H9 (cell line): ENCODE measurements around the gene SLC12A1. TPM values are rescaled to one million over a fixed set of nuclear protein-coding genes. Genes with fewer than 3 reads are reported as not detected.

ENCODE experiments used
- DNase-seq: peaks from one replicate; pipeline ENCODE4 v3.0.0-alpha.2; 2017
- H2AFZ ChIP-seq: one replicate; pipeline ENCODE4 v1.6.1; 2013; ENCODE audit warnings: mild to moderate bottlenecking, low read length, control low read depth, moderate library complexity
- H2AK5ac ChIP-seq: 2 replicates; pipeline ENCODE4 v1.6.1; 2013; ENCODE audit warnings: low read length, control low read depth, mixed read lengths; ENCODE audit not compliant: insufficient read length
- H2BK120ac ChIP-seq: one replicate; pipeline ENCODE4 v1.6.1; 2013; ENCODE audit warnings: low read depth, mild to moderate bottlenecking, low read length, control low read depth, inconsistent platforms; ENCODE audit not compliant: poor library complexity, severe bottlenecking
- H2BK12ac ChIP-seq: 2 replicates; pipeline ENCODE4 v1.6.1; 2013; ENCODE audit warnings: low read length, control low read depth, mixed read lengths, low read depth; ENCODE audit not compliant: insufficient read length
- H2BK15ac ChIP-seq: 2 replicates; pipeline ENCODE4 v1.6.1; 2013; ENCODE audit warnings: low read depth, low read length, control low read depth
- H2BK20ac ChIP-seq: one replicate; pipeline ENCODE4 v1.6.1; 2013; ENCODE audit warnings: low read depth, mild to moderate bottlenecking, low read length, control low read depth, inconsistent platforms; ENCODE audit not compliant: poor library complexity, severe bottlenecking
- H2BK5ac ChIP-seq: 2 replicates; pipeline ENCODE4 v1.6.1; 2013; ENCODE audit warnings: low read length, control low read depth, mixed read lengths; ENCODE audit not compliant: insufficient read length
- H3K14ac ChIP-seq: 2 replicates; pipeline ENCODE4 v1.6.1; 2013; ENCODE audit warnings: low read length, control low read depth; ENCODE audit not compliant: insufficient read depth
- H3K18ac ChIP-seq: 2 replicates; pipeline ENCODE4 v1.6.1; 2013; ENCODE audit warnings: low read depth, mild to moderate bottlenecking, mixed read lengths, low read length, control low read depth; ENCODE audit not compliant: insufficient read length
- H3K23ac ChIP-seq: 2 replicates; pipeline ENCODE4 v1.6.1; 2013; ENCODE audit warnings: low read length, control low read depth, mixed read lengths, low read depth; ENCODE audit not compliant: insufficient read length
- H3K23me2 ChIP-seq: 2 replicates; pipeline ENCODE4 v1.6.1; 2013; ENCODE audit warnings: low read depth, mild to moderate bottlenecking, mixed read lengths, low read length, control low read depth; ENCODE audit not compliant: insufficient read length, poor library complexity, severe bottlenecking
- H3K27ac ChIP-seq: 2 replicates; pipeline ENCODE4 v1.5.1; 2013; ENCODE audit warnings: low read length, control low read depth, mixed read lengths, low read depth; ENCODE audit not compliant: insufficient read length
- H3K27me3 ChIP-seq: 2 replicates; pipeline ENCODE4 v1.6.1; 2013; ENCODE audit warnings: low read length, control low read depth, inconsistent platforms; ENCODE audit not compliant: insufficient read depth
- H3K4ac ChIP-seq: 2 replicates; pipeline ENCODE4 v1.6.1; 2013; ENCODE audit warnings: low read depth, mild to moderate bottlenecking, control low read depth, inconsistent platforms, low read length, moderate library complexity
- H3K4me1 ChIP-seq: 2 replicates; pipeline ENCODE4 v1.6.1; 2013; ENCODE audit warnings: low read length, control low read depth, inconsistent platforms; ENCODE audit not compliant: insufficient read depth
- H3K4me2 ChIP-seq: 2 replicates; pipeline ENCODE4 v1.6.1; 2013; ENCODE audit warnings: low read length, control low read depth, mixed read lengths; ENCODE audit not compliant: insufficient read length, insufficient read depth
- H3K56ac ChIP-seq: 2 replicates; pipeline ENCODE4 v1.6.1; 2013; ENCODE audit warnings: low read depth, mild to moderate bottlenecking, mixed read lengths, low read length, control low read depth; ENCODE audit not compliant: insufficient read length
- H3K79me1 ChIP-seq: 2 replicates; pipeline ENCODE4 v1.6.1; 2013; ENCODE audit warnings: low read depth, mild to moderate bottlenecking, moderate library complexity, low read length, control low read depth, inconsistent platforms; ENCODE audit not compliant: insufficient read depth, poor library complexity, severe bottlenecking
- H3K79me2 ChIP-seq: 2 replicates; pipeline ENCODE4 v1.6.1; 2013; ENCODE audit warnings: low read length, control low read depth, inconsistent platforms; ENCODE audit not compliant: insufficient read depth
- H3K9ac ChIP-seq: 2 replicates; pipeline ENCODE4 v1.6.1; 2013; ENCODE audit warnings: low read length, control low read depth, mixed read lengths; ENCODE audit not compliant: insufficient read length; ENCODE audit errors: extremely low read depth
- H3K9me3 ChIP-seq: one replicate; pipeline ENCODE4 v1.6.1; 2013; ENCODE audit warnings: low read depth, low read length, inconsistent platforms; ENCODE audit not compliant: control insufficient read depth
- H3T11ph ChIP-seq: one replicate; pipeline ENCODE4 v1.6.1; 2013; ENCODE audit warnings: mild to moderate bottlenecking, low read length, control low read depth, inconsistent platforms
- H4K20me1 ChIP-seq: one replicate; pipeline ENCODE4 v1.6.1; 2013; ENCODE audit not compliant: control insufficient read depth, insufficient read length, insufficient read depth
- H4K5ac ChIP-seq: 2 replicates; pipeline ENCODE4 v1.6.1; 2013; ENCODE audit warnings: low read depth, mild to moderate bottlenecking, mixed read lengths, low read length, control low read depth; ENCODE audit not compliant: insufficient read length
- H4K8ac ChIP-seq: replicated peaks from 2 replicates; pipeline ENCODE4 v1.6.1; 2013; ENCODE audit warnings: low read length, control low read depth, mixed read lengths, low read depth; ENCODE audit not compliant: insufficient read length
- H4K91ac ChIP-seq: 2 replicates; pipeline ENCODE4 v1.6.1; 2013; ENCODE audit warnings: low read depth, mild to moderate bottlenecking, moderate library complexity, mixed read lengths, low read length, control low read depth; ENCODE audit not compliant: insufficient read length
- H3K27ac Mint-ChIP-seq, 3 experiments: 2 replicates in 2 of 3; 3 replicates in 1 of 3; pipeline ENCODE4 v1.8.0; 2020 to 2021; ENCODE audit warnings: mixed read lengths in 3 of 3, mild to moderate bottlenecking in 1 of 3, moderate library complexity in 1 of 3
- H3K27me3 Mint-ChIP-seq: 2 replicates; pipeline ENCODE4 v1.8.0; 2021; ENCODE audit warnings: low read depth, mild to moderate bottlenecking, moderate library complexity, mixed read lengths
- H3K36me3 Mint-ChIP-seq, 3 experiments: 2 replicates in 2 of 3; 3 replicates in 1 of 3; pipeline ENCODE4 v1.8.0; 2020 to 2021; ENCODE audit warnings: low read depth in 3 of 3, mixed read lengths in 3 of 3; ENCODE audit not compliant: insufficient read depth in 1 of 3
- H3K4me1 Mint-ChIP-seq, 2 experiments: 2 replicates each; pipeline ENCODE4 v1.8.0; 2020; ENCODE audit warnings: mixed read lengths in 2 of 2
- H3K4me3 Mint-ChIP-seq, 2 experiments: 2 replicates in 1 of 2; 3 replicates in 1 of 2; pipeline ENCODE4 v1.8.0; 2020 to 2021; ENCODE audit warnings: mild to moderate bottlenecking in 2 of 2, mixed read lengths in 2 of 2, moderate library complexity in 1 of 2
- H3K9me3 Mint-ChIP-seq, 2 experiments: 2 replicates in 1 of 2; 3 replicates in 1 of 2; pipeline ENCODE4 v1.8.0; 2020; ENCODE audit warnings: mild to moderate bottlenecking in 2 of 2, mixed read lengths in 2 of 2, moderate library complexity in 1 of 2
- WGBS: extraction: QIAGEN DNeasy Blood & Tissue Kit; methylation state at CpG from one replicate; pipeline ENCODE4 v1.1.7; 2013; ENCODE audit warnings: missing lambda C conversion rate, low lambda C conversion rate, mixed read lengths; ENCODE audit not compliant: insufficient read length; ENCODE audit errors: extremely low coverage; 5-methylcytosine and 5-hydroxymethylcytosine counted together
- total RNA-seq: library from RNA; stranded (reverse); gene quantifications from 2 replicates; pipeline ENCODE4 v1.2.1, GENCODE V29; 2021
- TF ChIP-seq, protein P1 (sequence below): fragments of 200-600 bp; sonication (generic); conservative IDR thresholded peaks from 3 replicates; pipeline ENCODE4 v1.8.0; 2021; ENCODE audit warnings: antibody characterized with exemption, mild to moderate bottlenecking

The SLC12A1 gene
- total RNA-seq, 1 experiment from 2014 or later, result 0.07 TPM

DNA sequence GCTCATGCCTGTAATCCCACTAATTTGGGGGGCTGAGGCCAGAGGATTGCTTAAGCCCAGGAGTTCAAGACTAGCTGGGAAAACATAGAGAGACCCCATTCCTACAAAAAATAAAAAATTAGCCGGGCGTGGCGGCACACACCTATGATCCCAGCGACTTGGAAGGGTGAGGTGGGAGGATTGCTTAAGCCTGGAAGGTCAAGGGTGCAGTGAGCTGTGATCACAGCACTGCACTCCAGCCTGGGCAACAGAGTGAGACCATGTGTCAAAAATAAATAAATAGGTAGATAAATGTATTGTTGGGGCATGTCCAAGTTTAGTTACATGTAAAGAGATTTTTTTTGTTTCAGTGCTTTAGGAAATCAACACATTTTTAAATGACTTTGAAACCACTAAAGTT lies 36.4 kb downstream of the SLC12A1 start:
- Mint-ChIP-seq H3K4me3 (no peak overlapping the region), H3K36me3 (no peaks in the 10 kb centered on the region), H3K27ac (no peak overlapping the region), H3K4me1 (no peaks in the 10 kb centered on the region), H3K9me3 (no peaks in the 10 kb centered on the region), H3K27me3 (no peaks in the 10 kb centered on the region)
- Histone ChIP-seq H2AFZ (no peak overlapping the region), H4K5ac (no peak overlapping the region), H3T11ph (no peak overlapping the region), H2BK12ac (no peak overlapping the region), H2BK5ac (no peak overlapping the region), H3K4me2 (no peak overlapping the region), H3K27me3 (no peaks in the 10 kb centered on the region), H3K79me1 (no peaks in the 10 kb centered on the region), H3K4me1 (no peaks in the 10 kb centered on the region), H4K20me1 (no peaks in the 10 kb centered on the region), H3K27ac (no peak overlapping the region), H4K8ac (no peak overlapping the region), H3K4ac (no peak overlapping the region), H2BK20ac (no peak overlapping the region), H3K18ac (no peak overlapping the region), H3K79me2 (no peaks in the 10 kb centered on the region), H3K23me2 (no peaks in the 10 kb centered on the region), H3K14ac (no peak overlapping the region), H3K9ac (no peak overlapping the region), H2AK5ac (no peak overlapping the region), H4K91ac (no peak overlapping the region), H3K9me3 (no peaks in the 10 kb centered on the region), H3K56ac (no peak overlapping the region), H3K23ac (no peak overlapping the region), H2BK120ac (no peak overlapping the region), H2BK15ac (no peak overlapping the region)
- TF ChIP-seq, protein P1, sequence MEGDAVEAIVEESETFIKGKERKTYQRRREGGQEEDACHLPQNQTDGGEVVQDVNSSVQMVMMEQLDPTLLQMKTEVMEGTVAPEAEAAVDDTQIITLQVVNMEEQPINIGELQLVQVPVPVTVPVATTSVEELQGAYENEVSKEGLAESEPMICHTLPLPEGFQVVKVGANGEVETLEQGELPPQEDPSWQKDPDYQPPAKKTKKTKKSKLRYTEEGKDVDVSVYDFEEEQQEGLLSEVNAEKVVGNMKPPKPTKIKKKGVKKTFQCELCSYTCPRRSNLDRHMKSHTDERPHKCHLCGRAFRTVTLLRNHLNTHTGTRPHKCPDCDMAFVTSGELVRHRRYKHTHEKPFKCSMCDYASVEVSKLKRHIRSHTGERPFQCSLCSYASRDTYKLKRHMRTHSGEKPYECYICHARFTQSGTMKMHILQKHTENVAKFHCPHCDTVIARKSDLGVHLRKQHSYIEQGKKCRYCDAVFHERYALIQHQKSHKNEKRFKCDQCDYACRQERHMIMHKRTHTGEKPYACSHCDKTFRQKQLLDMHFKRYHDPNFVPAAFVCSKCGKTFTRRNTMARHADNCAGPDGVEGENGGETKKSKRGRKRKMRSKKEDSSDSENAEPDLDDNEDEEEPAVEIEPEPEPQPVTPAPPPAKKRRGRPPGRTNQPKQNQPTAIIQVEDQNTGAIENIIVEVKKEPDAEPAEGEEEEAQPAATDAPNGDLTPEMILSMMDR, result no peak
- DNase-seq, result no peak
- WGBS, result no CpG with 5 or more reads among the region's 4 CpGs
